ENCODE measurements around the gene NDUFS7.

GRCh38 chr19:1400281-1401137, 16.8 kb downstream of the NDUFS7 start:
- no peak for TF ChIP-seq CTCF (IDR thresholded peaks at IDR 0.05)
- TF ChIP-seq POLR2A (IDR thresholded peaks at IDR 0.05): no peak

All from prostate gland (tissue), 2 donors.